Activated T-helper 1 cell treated with Interleukin-2 at 50 U/mL for 16 hours (primary cell): ENCODE measurements around the gene ORAI3.
"Not testable (repeated sequence)": the region's sequence is repeated elsewhere in the genome, so short reads cannot be mapped to it uniquely, and the experiment has no call there.

ENCODE experiments used
- DNase-seq: peaks from one replicate; pipeline ENCODE4 v3.0.0-alpha.2; 2020; ENCODE audit warnings: low read depth

Gene ORAI3

DNA sequence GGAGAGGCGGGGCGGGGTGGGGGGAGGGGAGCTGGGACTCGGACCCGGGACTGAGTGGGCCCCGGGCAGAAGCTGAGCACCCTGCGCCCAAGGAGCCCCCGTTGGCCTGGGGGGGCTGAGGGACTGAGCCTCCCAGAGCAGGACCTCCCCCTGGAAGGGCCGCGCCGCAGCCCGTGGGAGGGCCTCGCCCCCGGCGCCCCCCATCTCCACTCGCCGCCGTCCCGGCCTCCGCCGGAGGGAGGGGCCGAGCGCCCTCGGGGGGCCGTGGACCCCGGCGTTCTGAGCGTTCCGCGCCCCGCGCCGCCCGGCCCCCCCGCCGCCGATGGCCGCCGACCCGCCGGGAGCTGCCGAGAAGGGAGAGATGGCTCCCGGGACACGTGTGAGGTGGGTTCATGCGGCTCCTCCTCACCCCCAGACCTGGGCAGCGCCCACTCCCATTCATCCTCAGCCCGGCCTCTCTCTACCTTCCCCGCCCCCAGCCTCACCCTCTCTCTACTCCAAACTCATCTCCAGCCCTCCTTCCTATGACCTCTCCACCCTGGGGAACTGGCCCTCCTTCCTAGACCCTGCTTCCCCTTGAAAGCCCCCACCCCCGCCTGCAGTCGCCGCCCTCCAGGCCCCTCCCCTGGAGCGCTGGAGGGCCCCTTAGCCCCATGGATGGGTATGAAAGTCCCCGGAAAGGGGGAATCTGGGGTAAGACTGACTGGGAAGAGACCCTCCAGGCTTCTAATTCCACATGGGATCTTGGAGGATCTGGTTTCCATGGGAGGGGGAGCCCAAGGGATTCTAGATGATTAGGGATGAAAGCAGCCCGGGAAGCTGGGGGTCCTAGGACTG is 24.6 kb upstream of the ORAI3 start:
- DNase-seq, result no peak

DNA sequence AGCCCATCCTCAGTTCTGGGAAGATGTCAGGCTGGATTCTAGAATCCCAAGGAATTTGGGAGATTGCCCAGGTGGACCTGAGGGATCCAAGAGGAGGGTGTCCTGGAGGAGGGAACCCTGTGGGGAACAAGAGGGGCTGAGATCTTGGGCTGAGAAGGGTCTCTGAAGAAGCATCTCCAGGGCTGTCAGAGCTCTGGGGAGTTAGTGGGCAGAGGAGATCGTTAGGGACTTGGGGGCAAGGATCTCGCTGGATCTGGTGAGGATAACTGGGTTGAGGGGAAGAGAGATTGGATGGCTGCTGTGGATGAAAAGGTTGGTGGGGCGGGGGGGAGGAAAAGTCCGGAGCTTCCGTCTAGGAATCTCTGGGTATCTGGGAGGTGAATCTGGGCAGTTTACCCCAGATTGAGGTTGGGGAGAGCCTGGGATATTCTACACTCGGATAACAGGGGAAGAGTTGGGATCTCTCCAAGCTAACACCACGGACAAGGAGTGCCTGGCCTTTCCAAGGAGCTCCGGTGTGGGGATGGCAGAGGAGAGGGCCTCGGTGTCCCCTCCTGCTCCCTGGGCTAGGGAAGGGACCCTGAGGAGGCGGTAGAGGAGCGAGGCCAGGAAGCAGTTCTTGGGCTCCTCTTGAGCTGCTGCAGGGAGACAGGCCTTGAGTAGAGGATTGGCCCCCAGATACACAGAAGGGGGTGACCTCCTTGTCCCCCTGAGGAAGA is 23.8 kb upstream of the ORAI3 start:
- no peak for DNase-seq

DNA sequence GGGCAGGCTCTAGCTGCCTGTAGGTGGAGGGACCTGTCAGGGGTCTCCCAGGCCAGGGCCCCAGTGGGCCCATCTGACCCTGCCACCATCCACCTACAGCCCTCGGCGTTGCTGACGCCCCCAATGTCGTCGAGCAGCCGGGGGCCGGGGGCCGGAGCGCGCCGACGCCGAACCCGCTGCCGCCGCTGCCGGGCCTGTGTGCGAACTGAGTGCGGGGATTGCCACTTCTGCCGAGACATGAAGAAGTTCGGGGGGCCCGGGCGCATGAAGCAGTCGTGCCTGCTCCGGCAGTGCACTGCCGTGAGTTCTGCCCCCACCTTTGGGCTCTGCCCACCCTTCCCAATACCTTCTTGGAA is 23.3 kb upstream of the ORAI3 start:
- no peak for DNase-seq

DNA sequence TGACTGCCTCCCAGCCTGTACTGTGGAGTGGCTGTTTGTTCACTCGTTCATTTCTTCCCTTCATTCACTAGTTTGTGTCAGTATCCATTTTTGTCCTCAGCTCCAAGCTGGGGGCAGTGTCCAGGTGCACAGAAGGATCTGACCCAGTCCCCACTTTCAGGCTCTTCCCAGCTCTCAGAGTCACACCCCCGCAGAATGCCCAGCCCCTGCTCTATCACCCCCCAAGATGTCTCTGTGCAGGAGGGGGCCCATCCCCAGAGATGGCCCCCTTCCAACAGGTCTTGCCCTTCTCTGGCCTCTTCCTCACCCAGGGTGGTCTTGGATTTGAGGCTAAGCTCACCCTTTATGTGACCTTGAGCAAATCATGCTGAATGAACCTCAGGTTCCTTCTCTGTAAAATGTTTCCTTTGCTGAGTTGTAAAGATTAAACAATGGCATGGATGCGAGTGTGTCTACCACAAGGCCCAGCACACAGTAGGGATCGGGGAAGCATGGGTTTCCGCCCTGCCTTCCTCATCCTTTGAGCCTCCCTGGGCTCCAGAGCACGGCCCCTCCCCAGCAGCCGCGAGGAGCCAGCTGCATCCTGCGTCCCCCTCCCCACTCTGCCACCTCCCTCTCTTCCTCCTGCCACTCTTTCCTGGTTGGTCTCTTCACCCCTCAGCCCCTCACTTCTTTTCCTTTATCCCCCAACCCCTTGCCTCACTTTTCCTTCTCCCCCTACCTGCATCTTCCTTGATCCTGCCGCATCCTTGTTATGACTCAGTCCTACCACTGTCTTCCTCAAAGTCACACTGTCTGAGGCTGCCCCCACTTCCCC is 22.7 kb upstream of the ORAI3 start:
- DNase-seq, result no peak

DNA sequence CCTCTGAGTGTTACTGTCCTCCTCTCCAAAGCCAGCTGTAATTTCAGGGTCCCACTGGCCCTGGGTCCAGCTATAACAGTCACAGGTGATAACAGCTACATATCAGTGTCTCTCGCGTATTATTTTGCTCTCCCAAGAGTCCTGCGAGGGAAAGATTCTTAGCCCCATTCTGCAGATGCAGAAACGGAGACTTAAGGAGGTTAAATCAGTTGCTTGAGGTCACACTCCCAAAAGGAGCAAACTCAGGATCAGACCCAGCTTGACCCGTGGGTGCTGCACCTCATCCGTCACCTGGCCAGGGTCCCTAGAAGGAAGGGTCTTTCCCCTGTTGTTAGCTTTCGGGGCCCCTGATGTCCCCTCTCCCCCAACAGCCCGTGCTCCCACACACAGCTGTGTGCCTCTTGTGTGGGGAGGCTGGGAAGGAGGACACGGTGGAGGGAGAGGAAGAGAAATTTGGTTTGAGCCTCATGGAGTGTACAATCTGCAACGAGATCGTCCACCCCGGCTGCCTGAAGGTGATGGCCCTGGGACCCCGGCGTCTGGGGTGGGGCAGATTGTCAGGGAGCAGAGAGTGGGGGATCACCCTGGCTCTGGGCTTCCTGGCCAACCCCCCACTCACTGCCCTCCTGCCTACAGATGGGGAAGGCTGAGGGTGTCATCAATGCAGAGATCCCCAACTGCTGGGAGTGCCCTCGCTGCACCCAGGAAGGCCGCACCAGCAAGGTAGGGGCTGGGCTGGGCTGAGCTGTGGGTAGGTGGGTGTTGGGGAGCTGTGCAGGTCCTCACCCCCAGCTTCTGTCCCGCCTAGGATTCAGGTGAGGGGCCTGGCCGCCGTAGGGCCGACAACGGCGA is 21.7 kb upstream of the ORAI3 start:
- DNase-seq, result no peak

DNA sequence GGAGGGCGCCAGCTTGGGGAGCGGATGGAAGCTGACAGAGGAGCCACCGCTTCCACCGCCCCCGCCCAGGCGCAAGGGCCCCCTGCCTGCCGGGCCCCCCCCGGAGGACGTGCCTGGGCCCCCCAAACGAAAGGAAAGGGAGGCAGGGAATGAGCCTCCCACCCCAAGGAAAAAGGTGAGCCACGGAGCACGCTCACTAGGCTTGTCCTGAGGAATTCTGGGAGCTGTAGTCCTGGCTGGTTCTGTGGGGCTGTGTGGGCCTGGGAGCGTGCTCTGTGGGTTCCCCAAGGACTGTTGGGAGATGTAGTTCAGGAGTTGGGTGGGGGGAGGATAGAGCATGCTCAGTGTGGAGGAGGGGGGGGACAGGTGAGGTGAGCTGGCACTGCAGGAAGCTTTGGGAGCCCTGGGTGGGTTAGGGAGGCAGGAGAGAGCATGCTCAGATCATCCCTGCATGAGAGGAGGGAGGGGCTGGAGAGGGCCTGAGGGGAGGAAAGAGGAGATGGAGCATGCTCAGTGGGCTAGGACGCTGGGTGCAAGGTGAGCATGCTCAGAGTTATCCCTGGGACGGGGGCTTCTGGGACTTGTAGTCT is 21.0 kb upstream of the ORAI3 start:
- no peak for DNase-seq

DNA sequence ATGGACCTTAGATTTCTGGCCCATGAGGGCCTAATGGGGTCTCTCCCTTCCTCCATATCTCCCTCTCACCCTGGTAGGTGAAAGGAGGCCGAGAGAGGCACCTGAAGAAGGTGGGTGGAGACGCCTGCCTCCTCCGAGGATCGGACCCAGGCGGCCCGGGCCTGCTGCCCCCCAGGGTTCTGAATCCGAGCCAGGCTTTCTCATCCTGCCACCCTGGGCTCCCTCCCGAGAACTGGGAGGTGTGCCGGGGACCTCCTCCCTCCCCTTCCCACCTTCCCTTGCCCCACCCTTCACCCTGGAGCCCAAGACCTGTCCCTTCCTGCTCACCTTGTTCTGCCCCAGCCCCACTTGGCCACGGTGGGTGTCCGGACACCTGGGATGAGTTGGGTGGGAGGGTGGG is 20.5 kb upstream of the ORAI3 start:
- DNase-seq, result no peak

DNA sequence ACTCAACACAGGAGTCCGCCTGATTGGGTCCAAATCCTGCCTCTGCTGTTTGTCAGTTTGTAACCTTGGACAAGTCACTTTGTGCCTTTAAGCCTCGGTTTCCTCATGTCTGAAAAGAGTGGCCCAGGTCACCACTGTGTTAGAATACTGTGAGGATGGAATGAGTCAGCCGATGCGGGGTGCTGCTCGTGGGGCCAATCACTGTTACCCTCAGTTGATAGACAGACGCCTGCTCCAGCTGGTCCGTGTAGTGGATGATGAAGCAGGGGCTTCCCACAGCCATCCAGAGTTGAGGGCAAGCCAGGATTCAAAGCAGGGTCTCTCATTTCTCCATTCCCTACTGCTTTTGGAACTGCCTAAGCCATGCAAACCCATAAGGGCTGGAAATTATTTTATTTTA is 19.7 kb upstream of the ORAI3 start:
- no peak for DNase-seq

DNA sequence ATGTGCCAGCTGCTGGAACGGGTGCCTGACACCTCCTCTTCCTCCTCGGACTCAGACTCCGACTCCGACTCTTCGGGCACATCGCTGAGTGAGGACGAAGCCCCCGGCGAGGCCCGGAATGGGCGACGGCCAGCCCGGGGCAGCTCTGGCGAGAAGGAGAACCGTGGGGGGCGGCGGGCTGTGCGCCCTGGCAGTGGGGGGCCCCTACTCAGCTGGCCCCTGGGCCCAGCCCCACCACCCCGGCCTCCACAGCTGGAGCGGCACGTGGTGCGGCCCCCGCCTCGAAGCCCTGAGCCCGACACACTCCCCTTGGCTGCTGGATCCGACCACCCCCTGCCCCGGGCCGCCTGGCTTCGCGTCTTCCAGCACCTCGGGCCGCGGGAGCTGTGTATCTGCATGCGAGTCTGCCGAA is 18.7 kb upstream of the ORAI3 start:
- DNase-seq, result no peak

DNA sequence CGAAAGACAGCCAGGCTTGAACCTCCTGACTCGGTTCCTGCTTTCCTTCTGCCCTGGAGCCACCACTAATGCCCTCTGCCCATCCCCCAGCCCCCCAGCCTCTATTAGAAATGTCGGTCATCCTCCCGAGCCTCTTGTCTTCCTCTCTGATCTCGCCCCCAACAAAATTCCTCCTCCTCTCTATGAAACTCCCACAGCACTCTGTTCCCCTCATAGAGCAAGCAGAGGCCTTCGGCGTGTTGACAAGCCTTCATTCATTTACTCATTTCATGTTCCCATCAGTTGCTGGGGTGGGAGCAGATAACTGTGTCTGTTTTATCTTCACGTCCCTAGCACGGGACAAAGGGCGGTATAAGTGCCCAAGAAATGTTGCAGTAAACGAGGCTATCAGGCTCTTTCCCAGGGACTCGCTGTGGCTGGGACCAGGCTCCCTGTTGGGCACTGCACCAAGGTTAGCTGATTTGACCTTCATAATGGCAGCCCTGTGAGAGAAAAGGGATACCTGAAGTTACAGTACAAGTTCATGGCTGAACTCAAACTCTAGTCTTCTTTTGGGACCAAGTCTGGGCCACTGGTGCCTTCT is 17.7 kb upstream of the ORAI3 start:
- no peak for DNase-seq

DNA sequence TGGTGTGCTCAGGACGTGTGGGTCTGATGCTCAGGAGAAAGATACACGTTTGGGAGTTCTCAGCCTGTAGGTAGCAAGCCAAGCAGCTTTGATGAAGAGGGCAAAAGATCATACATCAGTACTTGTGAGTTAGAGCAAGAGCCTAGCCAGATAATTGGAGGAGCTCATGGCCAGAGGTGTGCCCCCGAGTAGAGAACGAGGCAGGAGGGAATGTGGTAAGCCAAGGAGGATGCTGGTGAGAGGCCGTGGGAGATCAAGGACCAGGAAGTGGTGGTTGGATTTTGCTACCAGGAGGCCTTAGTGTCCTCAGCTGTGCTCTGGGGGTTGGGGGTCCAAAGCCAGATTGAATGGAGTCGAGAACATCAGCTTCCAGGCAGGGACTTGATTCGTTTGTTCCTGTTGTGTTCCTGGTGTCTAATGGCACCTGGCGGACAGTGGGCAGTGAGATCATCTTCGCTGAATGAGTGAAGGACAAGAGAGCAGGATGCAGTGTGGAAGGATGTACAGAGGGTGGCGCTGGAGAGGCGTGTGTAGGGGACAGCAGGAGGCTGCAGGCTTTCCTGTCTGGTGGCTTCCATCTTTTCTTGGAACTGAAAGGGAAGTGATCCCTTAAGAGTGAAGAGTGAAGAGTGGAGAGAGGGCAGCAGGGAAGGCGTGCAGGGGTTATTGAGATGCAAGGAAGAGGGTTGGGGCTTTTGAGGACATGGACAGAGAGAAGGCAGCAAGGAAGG is 13.9 kb upstream of the ORAI3 start:
- no peak for DNase-seq

DNA sequence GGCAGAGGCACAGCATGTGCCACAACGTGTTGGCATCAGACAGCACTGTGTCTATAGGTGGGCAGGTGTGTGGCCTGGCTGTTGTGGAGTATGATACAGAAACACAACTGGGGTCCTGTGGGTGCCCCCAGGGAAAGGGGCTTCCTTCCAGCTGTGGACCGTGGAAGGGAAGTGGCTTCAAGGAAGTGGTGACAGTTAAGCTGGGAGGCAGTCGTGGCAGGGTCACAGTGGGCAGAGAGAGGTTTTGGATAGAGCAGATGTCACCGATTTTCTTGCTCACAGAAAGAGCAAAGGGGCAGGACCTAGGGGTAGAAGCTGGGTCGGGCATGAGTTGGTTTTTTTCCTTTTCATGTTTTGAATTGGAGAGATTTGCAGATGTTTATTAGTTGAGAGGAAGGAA is 11.2 kb upstream of the ORAI3 start:
- DNase-seq, result no peak

DNA sequence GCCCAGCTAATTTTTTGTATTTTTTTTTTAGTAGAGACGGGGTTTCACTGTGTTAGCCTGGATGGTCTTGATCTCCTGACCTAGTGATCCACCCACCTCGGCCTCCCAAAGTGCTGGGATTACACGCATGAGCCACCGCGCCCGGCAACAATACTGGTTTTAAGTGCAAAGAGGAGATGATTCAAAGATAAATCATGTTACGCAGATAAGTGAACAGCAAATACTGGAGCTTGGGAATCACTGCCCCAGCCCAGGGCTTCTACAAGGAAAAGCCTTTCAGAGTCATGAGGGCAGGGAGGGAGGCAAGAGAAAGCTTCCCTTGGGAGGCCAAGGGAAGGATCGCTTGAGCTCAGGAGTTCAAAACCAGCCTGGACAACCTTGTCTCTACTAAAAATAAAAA is 9.3 kb upstream of the ORAI3 start:
- not testable (repeated sequence) for DNase-seq

DNA sequence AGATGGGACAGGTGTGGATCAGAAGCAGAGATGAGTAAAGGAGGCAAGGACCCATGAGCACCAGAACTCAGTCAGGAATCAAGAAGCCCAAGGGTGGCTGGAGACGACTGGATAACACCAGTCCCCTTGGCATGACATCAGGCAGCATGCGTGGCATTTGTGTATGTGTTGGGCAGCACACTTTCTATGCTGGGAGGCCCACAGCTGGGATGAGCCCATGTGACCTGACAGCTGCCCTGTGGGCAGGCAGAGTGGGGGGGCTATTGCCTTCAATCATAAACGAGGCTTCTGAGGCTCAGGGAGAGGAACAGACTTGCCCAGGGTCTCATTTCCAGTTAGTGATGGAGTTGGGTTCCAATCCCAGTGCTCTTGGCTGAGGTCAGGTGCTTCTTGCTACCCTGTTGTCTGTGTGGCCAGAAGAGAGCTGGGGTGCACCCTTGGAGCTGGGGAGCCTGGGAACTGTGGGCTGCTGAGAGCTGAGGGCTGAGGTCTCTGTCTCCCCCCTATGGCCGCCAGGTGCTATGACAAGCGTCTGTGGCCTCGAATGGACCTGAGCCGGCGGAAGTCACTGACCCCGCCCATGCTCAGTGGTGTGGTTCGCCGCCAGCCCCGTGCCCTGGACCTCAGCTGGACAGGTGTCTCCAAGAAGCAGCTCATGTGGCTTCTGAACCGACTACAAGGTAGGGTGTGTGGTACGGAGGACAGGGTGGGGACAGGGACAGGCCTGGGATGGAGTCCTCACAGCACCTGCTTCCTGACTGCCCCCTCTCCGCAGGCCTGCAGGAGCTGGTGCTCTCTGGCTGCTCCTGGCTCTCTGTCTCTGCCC is 7.1 kb upstream of the ORAI3 start:
- DNase-seq, result peak; percentile 45

DNA sequence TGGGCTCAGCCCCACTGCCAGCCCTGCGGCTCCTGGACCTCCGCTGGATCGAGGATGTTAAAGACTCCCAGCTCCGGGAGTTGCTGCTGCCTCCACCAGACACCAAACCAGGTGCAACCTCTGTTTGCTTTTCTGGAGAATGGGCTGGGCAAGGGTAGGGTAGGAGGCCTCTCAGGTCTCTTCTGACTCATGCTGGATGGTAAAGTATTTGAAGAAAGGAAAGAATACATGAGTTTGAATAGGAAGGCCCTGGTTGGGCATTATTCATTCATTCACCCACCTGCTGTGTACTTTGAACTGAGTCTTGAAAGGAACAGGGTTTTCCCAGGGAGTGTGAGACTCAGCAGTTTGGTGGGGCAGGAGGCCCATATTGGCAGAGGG is 6.5 kb upstream of the ORAI3 start:
- no peak for DNase-seq

DNA sequence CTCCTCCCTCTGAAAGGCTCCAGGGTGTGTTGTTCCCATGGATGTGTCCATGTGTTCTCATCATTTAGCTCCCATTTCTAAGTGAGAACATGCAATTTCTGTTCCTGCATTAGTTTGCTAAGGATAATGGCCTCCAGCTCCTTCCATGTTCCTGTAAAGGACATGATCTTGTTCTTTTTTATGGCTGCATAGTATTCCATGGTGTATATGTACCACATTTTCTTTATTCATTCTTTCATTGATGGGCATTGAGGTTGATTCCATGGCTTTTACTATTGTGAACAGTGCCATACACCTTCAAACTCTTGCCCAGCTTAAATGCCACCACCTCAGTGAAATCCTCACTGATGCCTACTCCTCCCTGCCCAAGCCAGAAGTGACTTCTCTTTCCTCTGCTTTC is 4.5 kb upstream of the ORAI3 start:
- no peak for DNase-seq

DNA sequence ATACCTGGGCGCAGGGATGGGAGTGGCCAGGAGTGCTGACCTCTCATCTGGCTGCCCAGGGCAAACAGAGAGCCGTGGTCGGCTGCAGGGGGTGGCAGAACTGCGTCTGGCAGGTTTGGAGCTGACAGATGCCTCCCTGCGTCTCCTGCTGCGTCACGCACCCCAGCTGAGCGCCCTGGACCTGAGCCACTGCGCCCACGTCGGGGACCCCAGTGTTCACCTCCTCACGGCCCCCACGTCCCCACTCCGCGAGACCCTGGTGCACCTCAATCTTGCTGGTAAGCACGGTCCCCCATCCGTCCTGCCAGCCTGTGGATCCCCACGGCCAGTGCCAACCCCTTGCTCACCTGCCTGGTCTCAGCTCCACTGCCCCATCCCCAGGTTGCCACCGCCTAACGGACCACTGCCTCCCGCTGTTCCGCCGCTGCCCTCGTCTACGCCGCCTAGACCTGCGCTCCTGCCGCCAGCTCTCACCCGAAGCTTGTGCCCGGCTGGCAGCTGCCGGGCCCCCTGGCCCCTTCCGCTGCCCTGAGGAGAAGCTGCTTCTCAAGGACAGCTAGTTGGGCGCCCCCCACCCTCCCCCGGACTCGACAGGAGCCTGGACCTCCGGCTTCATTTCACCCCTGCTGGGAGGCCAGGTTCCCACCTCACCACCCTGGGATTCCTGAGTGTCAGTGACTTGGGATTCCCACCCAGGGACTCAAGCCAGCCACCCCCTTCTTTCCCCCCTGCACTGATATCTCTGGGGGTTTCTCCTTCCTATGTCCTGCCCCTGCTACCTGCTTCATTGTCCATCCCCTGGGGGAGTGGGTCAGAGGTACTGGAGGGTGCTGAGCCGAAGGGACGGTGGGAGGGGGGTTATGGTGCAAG is 2.0 kb upstream of the ORAI3 start:
- no peak for DNase-seq

DNA sequence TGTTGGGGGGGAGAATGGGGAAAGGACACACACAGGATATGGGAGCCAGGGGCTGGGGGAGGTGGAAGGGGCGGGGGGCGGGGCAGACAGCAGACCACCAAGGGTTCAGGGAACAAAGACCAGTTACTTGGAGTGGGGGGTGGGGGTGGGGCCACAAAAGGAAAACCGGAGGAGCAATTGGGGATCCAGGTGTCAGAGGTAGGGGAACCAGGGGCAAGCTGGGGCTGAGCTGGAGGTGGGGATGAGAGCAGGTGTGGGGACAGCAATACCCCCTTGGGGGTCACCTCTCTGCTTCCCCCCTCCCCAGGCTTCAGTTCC is 1.4 kb upstream of the ORAI3 start:
- no peak for DNase-seq
